Parathyroid adenoma (tissue), 2 donors: ENCODE results near the gene DUSP1.

ENCODE experiments used
- H2AFZ ChIP-seq: fragments of 300-600 bp; sonication (generic); one replicate; pipeline ENCODE4 v1.7.0; 2017; ENCODE audit warnings: antibody characterized with exemption, mild to moderate bottlenecking
- H3K27ac ChIP-seq: fragments of 300-600 bp; sonication (generic); one replicate; pipeline ENCODE4 v1.7.0; 2017
- H3K27me3 ChIP-seq: fragments of 300-600 bp; sonication (generic); one replicate; pipeline ENCODE4 v1.7.0; 2017; ENCODE audit warnings: low read length; ENCODE audit not compliant: control insufficient read depth, insufficient read depth
- H3K36me3 ChIP-seq: fragments of 300-600 bp; sonication (generic); one replicate; pipeline ENCODE4 v1.7.0; 2017; ENCODE audit warnings: low read length; ENCODE audit not compliant: control insufficient read depth, insufficient read depth
- H3K4me1 ChIP-seq: fragments of 300-600 bp; sonication (generic); one replicate; pipeline ENCODE4 v1.7.0; 2017; ENCODE audit warnings: control low read depth
- H3K4me2 ChIP-seq: fragments of 300-600 bp; sonication (generic); one replicate; pipeline ENCODE4 v1.7.0; 2017; ENCODE audit warnings: low read length
- H3K4me3 ChIP-seq: fragments of 300-600 bp; sonication (generic); one replicate; pipeline ENCODE4 v1.7.0; 2017; ENCODE audit warnings: low read depth, low read length
- H3K79me2 ChIP-seq: fragments of 300-600 bp; sonication (generic); one replicate; pipeline ENCODE4 v1.7.0; 2017; ENCODE audit warnings: control low read depth
- H3K9ac ChIP-seq: fragments of 300-600 bp; sonication (generic); one replicate; pipeline ENCODE4 v1.7.0; 2017; ENCODE audit warnings: mild to moderate bottlenecking
- H3K9me3 ChIP-seq: fragments of 300-600 bp; sonication (generic); one replicate; pipeline ENCODE4 v1.7.0; 2017; ENCODE audit warnings: low read length; ENCODE audit not compliant: control insufficient read depth
- CTCF ChIP-seq: fragments of 300-600 bp; sonication (generic); IDR thresholded peaks from one replicate; pipeline ENCODE4 v1.7.0; 2017; ENCODE audit warnings: antibody characterized with exemption, mild to moderate bottlenecking
- donor health status: primary hyperparathyroidism.

Gene DUSP1

GRCh38 chr5:172793577-172794488 is 22.8 kb upstream of the DUSP1 start:
- H2AFZ ChIP-seq = no peak overlapping the region
- no peaks in the 10 kb centered on the region for H3K27me3 ChIP-seq
- no peaks in the 10 kb centered on the region for H3K36me3 ChIP-seq
- H3K9ac ChIP-seq = no peak overlapping the region
- no peak for TF ChIP-seq CTCF
- H3K9me3 ChIP-seq = no peaks in the 10 kb centered on the region
- H3K4me1 ChIP-seq = peaks cover 9% of the 10 kb centered on the region
- no peak overlapping the region for H3K4me2 ChIP-seq
- no peak overlapping the region for H3K27ac ChIP-seq
- H3K79me2 ChIP-seq = no peaks in the 10 kb centered on the region
- H3K4me3 ChIP-seq = no peak overlapping the region

- Histone ChIP-seq H3K36me3 (no peaks in the 10 kb centered on the region), H3K4me1 (peaks cover 9% of the 10 kb centered on the region), H3K4me2 (no peak overlapping the region), H3K9ac (no peak overlapping the region), H3K9me3 (no peaks in the 10 kb centered on the region), H3K79me2 (no peaks in the 10 kb centered on the region), H3K27me3 (no peaks in the 10 kb centered on the region), H3K4me3 (no peak overlapping the region), H3K27ac (no peak overlapping the region), H2AFZ (no peak overlapping the region)
- no peak for TF ChIP-seq CTCF
Observed at GRCh38 chr5:172792701-172793570, 21.9 kb upstream of the DUSP1 start.

GRCh38 chr5:172791726-172792445 is 20.9 kb upstream of the DUSP1 start:
- H3K4me1 ChIP-seq = peaks cover 9% of the 10 kb centered on the region

GRCh38 chr5:172791286-172791685 is 20.3 kb upstream of the DUSP1 start:
- H2AFZ ChIP-seq = peak overlapping the region; percentile 53
- H3K36me3 ChIP-seq = no peaks in the 10 kb centered on the region
- H3K4me2 ChIP-seq = no peak overlapping the region
- peaks cover 9% of the 10 kb centered on the region for H3K4me1 ChIP-seq
- H3K27me3 ChIP-seq = no peaks in the 10 kb centered on the region
- no peaks in the 10 kb centered on the region for H3K9me3 ChIP-seq
- no peak for TF ChIP-seq CTCF
- H3K9ac ChIP-seq = no peak overlapping the region
- no peak overlapping the region for H3K4me3 ChIP-seq
- no peaks in the 10 kb centered on the region for H3K79me2 ChIP-seq
- H3K27ac ChIP-seq = no peak overlapping the region

More at GRCh38 chr5:172791726-172792445, 20.9 kb upstream of the DUSP1 start:
- TF ChIP-seq CTCF = no peak
- Histone ChIP-seq H3K4me2 (no peak overlapping the region), H3K4me3 (no peak overlapping the region), H3K27me3 (no peaks in the 10 kb centered on the region), H3K9me3 (no peaks in the 10 kb centered on the region), H3K27ac (no peak overlapping the region), H3K9ac (no peak overlapping the region), H3K36me3 (no peaks in the 10 kb centered on the region), H2AFZ (no peak overlapping the region), H3K79me2 (no peaks in the 10 kb centered on the region)
